Coronary artery (tissue), 2 donors: Measurements from ENCODE around the gene NOC4L.

Source experiments
- DNase-seq: peaks from one replicate; pipeline ENCODE4 v3.0.0-alpha.2; 2017; ENCODE audit warnings: low spot score
- H3K27ac ChIP-seq, 2 donors: fragments of 200-600 bp; sonication (generic); one replicate each; pipeline ENCODE4 v1.5.1; 2016 to 2019
- H3K4me3 ChIP-seq: fragments of 200-600 bp; sonication (generic); 2 replicates; pipeline ENCODE4 v1.5.1; 2016; ENCODE audit warnings: mild to moderate bottlenecking, moderate library complexity
- CTCF ChIP-seq: fragments of 200-600 bp; sonication (generic); IDR thresholded peaks from one replicate; pipeline ENCODE4 v1.5.1; 2019; ENCODE audit warnings: antibody characterized with exemption

NOC4L gene

GRCh38 chr12:132103542-132104308, 40.5 kb upstream of the NOC4L start:
- no peak for DNase-seq
- no peak for TF ChIP-seq CTCF
- H3K27ac ChIP-seq, result no peak overlapping the region

GRCh38 chr12:132105467-132105866, 38.8 kb upstream of the NOC4L start:
- TF ChIP-seq CTCF, result no peak
- H3K27ac ChIP-seq, result no peak overlapping the region
- DNase-seq, result no peak
- H3K4me3 ChIP-seq, result no peak overlapping the region

More at GRCh38 chr12:132103542-132104308, 40.5 kb upstream of the NOC4L start:
- no peak overlapping the region for H3K4me3 ChIP-seq

GRCh38 chr12:132106921-132107320, 37.3 kb upstream of the NOC4L start:
- no peak overlapping the region for H3K27ac ChIP-seq
- H3K4me3 ChIP-seq, result no peak overlapping the region
- no peak for DNase-seq
- TF ChIP-seq CTCF, result no peak

- no peak for DNase-seq
- no peak for TF ChIP-seq CTCF
- Histone ChIP-seq H3K27ac (no peak overlapping the region), H3K4me3 (no peak overlapping the region)
Observed at GRCh38 chr12:132108211-132108832, 35.9 kb upstream of the NOC4L start.

GRCh38 chr12:132109741-132110140, 34.5 kb upstream of the NOC4L start:
- Histone ChIP-seq H3K4me3 (no peak overlapping the region), H3K27ac (no peak overlapping the region)
- DNase-seq, result no peak
- no peak for TF ChIP-seq CTCF

GRCh38 chr12:132110677-132111076, 33.6 kb upstream of the NOC4L start:
- no peak for DNase-seq
- Histone ChIP-seq H3K4me3 (no peak overlapping the region), H3K27ac (no peak overlapping the region)
- TF ChIP-seq CTCF, result no peak
